Neural progenitor cell (in vitro differentiated cells): ENCODE measurements around the gene CSF2.
"Not testable (repeated sequence)": the region's sequence is repeated elsewhere in the genome, so short reads cannot be mapped to it uniquely, and the experiment has no call there.

Experiments
- EZH2 ChIP-seq: fragments of 200-600 bp; sonication (generic); IDR thresholded peaks from 2 replicates; pipeline ENCODE4 v1.6.1; 2017; ENCODE audit warnings: antibody characterized with exemption, mild to moderate bottlenecking, moderate library complexity
- EZH2phosphoT487 ChIP-seq: fragments of 200-600 bp; sonication (generic); IDR thresholded peaks from 2 replicates; pipeline ENCODE4 v1.6.1; 2017; ENCODE audit warnings: antibody characterized with exemption
- TF ChIP-seq, protein P1 (sequence below): fragments of 200-600 bp; sonication (generic); IDR thresholded peaks from 2 replicates; pipeline ENCODE4 v1.5.1; 2017; ENCODE audit warnings: antibody characterized with exemption, mild to moderate bottlenecking

DNA sequence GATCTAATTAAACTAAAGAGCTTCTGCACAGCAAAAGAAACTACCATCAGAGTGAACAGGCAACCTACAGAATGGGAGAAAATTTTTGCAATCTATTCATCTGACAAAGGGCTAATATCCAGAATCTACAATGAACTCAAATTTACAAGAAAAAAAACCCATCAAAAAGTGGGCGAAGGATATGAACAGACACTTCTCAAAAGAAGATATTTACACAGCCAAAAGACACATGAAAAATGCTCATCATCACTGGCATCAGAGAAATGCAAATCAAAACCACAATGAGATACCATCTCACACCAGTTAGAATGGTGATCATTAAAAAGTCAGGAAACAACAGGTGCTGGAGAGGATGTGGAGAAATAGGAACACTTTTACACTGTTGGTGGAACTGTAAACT lies 34.9 kb downstream of the CSF2 start:
- TF ChIP-seq, protein P1, sequence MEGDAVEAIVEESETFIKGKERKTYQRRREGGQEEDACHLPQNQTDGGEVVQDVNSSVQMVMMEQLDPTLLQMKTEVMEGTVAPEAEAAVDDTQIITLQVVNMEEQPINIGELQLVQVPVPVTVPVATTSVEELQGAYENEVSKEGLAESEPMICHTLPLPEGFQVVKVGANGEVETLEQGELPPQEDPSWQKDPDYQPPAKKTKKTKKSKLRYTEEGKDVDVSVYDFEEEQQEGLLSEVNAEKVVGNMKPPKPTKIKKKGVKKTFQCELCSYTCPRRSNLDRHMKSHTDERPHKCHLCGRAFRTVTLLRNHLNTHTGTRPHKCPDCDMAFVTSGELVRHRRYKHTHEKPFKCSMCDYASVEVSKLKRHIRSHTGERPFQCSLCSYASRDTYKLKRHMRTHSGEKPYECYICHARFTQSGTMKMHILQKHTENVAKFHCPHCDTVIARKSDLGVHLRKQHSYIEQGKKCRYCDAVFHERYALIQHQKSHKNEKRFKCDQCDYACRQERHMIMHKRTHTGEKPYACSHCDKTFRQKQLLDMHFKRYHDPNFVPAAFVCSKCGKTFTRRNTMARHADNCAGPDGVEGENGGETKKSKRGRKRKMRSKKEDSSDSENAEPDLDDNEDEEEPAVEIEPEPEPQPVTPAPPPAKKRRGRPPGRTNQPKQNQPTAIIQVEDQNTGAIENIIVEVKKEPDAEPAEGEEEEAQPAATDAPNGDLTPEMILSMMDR: not testable (repeated sequence)
- TF ChIP-seq EZH2, EZH2phosphoT487: not testable (repeated sequence)
